Measurements from ENCODE around the gene LTV1. TPM values are rescaled to one million over a fixed set of nuclear protein-coding genes. Genes with fewer than 3 reads are reported as not detected.

The LTV1 gene
- total and polyA plus RNA-seq, 9 of the 15 experiments (the other 6 are each of a cell fraction or from before 2014, with no cell fraction given) = 57.9 to 162 (median 119) TPM

- ChIA-PET CTCF (ENCODE audit: low intra/inter-chr PET ratio) (no interaction called here), POLR2A (interaction anchor here (0.7 kb wide), 1 partner anchor 9 kb away, joined by 3 read pairs; no protein-coding TSS in a partner anchor)
- Histone ChIP-seq H2AFZ (ENCODE audit: low read depth, low read length) (no peak overlapping the region), H3K27ac (ENCODE audit: extremely low read depth, low read depth, low read length) (no peak overlapping the region), H3K9me1 (ENCODE audit: control insufficient read depth, insufficient read depth, low read length) (no peaks in the 10 kb centered on the region), H3K9ac (ENCODE audit: insufficient read depth in 1 of 2, low read depth in 2 of 2, low read length in 2 of 2) (no peak overlapping the region), H3K9me3 (replicated peaks; ENCODE audit: control insufficient read depth, insufficient read depth, low read depth, low read length) (no peaks in the 10 kb centered on the region), H3K4me2 (ENCODE audit: insufficient read depth, low read length) (no peak overlapping the region), H3K4me1 (replicated peaks in 1 of 2; ENCODE audit: control insufficient read depth in 2 of 2, insufficient read depth in 2 of 2, low read length in 2 of 2) (no peaks in the 10 kb centered on the region), H3K36me3 (ENCODE audit: control insufficient read depth, insufficient read depth, low read length) (peaks cover 90% of the 10 kb centered on the region), H3K27me3 (ENCODE audit: control insufficient read depth in 2 of 2, insufficient read depth in 2 of 2, low read length in 2 of 2) (no peaks in the 10 kb centered on the region), H3K79me2 (ENCODE audit: control insufficient read depth, insufficient read depth, low read length) (peaks cover 27% of the 10 kb centered on the region; the same call in 2 of the 3 replicates), H3K4me3 (no peak overlapping the region), H4K20me1 (replicated peaks; ENCODE audit: control insufficient read depth, insufficient read depth, low read length) (no peaks in the 10 kb centered on the region)
- ATAC-seq (no peak), DNase-seq (ENCODE audit: extremely low read depth in 1 of 4, low spot score in 3 of 4) (no peak), FAIRE-seq (no peak)
- BruUV-seq (replicated peaks) = no TSS peak
- in situ Hi-C loops (cut with MboI) (no loop called here), intact Hi-C loops (cut with micrococcal nuclease) (no loop called here)
- 92% methylated on average over 5 of the region's 5 CpGs for WGBS (ENCODE audit: insufficient coverage, low coverage, missing lambda C conversion rate)
- TF ChIP-seq ZEB2 (IDR thresholded peaks at IDR 0.05) (no peak), SRSF7 (optimal IDR thresholded peaks at IDR 0.05; ENCODE audit: low read depth, low read length) (no peak), JUNB (CRISPR knock-in tag; conservative IDR thresholded peaks at IDR 0.05) (no peak)
Observed at GRCh38 chr6:143857651-143858050, 14.5 kb downstream of the LTV1 start.

- Histone ChIP-seq H3K4me2 (ENCODE audit: insufficient read depth, low read length) (no peak overlapping the region), H3K9me1 (ENCODE audit: control insufficient read depth, insufficient read depth, low read length) (no peaks in the 10 kb centered on the region), H3K79me2 (ENCODE audit: control insufficient read depth, insufficient read depth, low read length) (peaks cover 13% of the 10 kb centered on the region; the same call in 2 of the 3 replicates), H3K27me3 (ENCODE audit: control insufficient read depth in 2 of 2, insufficient read depth in 2 of 2, low read length in 2 of 2) (no peaks in the 10 kb centered on the region), H3K9ac (ENCODE audit: insufficient read depth in 1 of 2, low read depth in 2 of 2, low read length in 2 of 2) (no peak overlapping the region), H3K36me3 (ENCODE audit: control insufficient read depth, insufficient read depth, low read length) (peaks cover 98% of the 10 kb centered on the region), H3K4me1 (replicated peaks in 1 of 2; ENCODE audit: control insufficient read depth in 2 of 2, insufficient read depth in 2 of 2, low read length in 2 of 2) (no peaks in the 10 kb centered on the region), H2AFZ (ENCODE audit: low read depth, low read length) (no peak overlapping the region), H4K20me1 (replicated peaks; ENCODE audit: control insufficient read depth, insufficient read depth, low read length) (no peaks in the 10 kb centered on the region), H3K9me3 (replicated peaks; ENCODE audit: control insufficient read depth, insufficient read depth, low read depth, low read length) (no peaks in the 10 kb centered on the region), H3K27ac (ENCODE audit: extremely low read depth, low read depth, low read length) (no peak overlapping the region), H3K4me3 (no peak overlapping the region)
- FAIRE-seq = no peak
- in situ Hi-C loops (cut with MboI) = no loop called here
- ChIA-PET POLR2A (interaction anchor here (0.6 to 1.1 kb wide), 2 partner anchors 9 to 154 kb away, joined by 3 to 4 read pairs; no protein-coding TSS in a partner anchor), CTCF (ENCODE audit: low intra/inter-chr PET ratio) (no interaction called here)
- ATAC-seq = no peak
- intact Hi-C loops (cut with micrococcal nuclease) = loop anchor here (10.0 kb wide), 1 partner anchor 155 kb away; no protein-coding TSS in a partner anchor
- no peak for DNase-seq (ENCODE audit: extremely low read depth in 1 of 4, low spot score in 3 of 4)
- no TSS peak for BruUV-seq (replicated peaks)
- TF ChIP-seq BRD4 (IDR thresholded peaks at IDR 0.05) (no peak), CEBPB (tag; IDR thresholded peaks at IDR 0.05) (peak; percentile 42; the same call in 1 of the 2 replicates), CEBPG (CRISPR knock-in tag; IDR thresholded peaks at IDR 0.05) (no peak), CEBPG (tag; conservative IDR thresholded peaks at IDR 0.05 in 1 of 2, IDR thresholded peaks at IDR 0.05 in 1 of 2) (peak in 1 of 2 experiments; percentile 16; a peak in 1 of 4 replicates)
- TF ChIP-seq, protein P1, sequence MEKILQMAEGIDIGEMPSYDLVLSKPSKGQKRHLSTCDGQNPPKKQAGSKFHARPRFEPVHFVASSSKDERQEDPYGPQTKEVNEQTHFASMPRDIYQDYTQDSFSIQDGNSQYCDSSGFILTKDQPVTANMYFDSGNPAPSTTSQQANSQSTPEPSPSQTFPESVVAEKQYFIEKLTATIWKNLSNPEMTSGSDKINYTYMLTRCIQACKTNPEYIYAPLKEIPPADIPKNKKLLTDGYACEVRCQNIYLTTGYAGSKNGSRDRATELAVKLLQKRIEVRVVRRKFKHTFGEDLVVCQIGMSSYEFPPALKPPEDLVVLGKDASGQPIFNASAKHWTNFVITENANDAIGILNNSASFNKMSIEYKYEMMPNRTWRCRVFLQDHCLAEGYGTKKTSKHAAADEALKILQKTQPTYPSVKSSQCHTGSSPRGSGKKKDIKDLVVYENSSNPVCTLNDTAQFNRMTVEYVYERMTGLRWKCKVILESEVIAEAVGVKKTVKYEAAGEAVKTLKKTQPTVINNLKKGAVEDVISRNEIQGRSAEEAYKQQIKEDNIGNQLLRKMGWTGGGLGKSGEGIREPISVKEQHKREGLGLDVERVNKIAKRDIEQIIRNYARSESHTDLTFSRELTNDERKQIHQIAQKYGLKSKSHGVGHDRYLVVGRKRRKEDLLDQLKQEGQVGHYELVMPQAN (IDR thresholded peaks at IDR 0.05; ENCODE audit: borderline replicate concordance) = no peak
- 96% methylated on average over 3 of the region's 3 CpGs for WGBS (ENCODE audit: insufficient coverage, low coverage, missing lambda C conversion rate)
Observed at GRCh38 chr6:143859891-143860660, 16.9 kb downstream of the LTV1 start.
